Coronary artery (tissue), 2 donors: ENCODE data around the gene RPS6KA2.

Experiments used
- DNase-seq: peaks from one replicate; pipeline ENCODE4 v3.0.0-alpha.2; 2017; ENCODE audit warnings: low spot score
- H3K27ac ChIP-seq, 2 donors: fragments of 200-600 bp; sonication (generic); one replicate each; pipeline ENCODE4 v1.5.1; 2016 to 2019
- H3K4me3 ChIP-seq: fragments of 200-600 bp; sonication (generic); 2 replicates; pipeline ENCODE4 v1.5.1; 2016; ENCODE audit warnings: mild to moderate bottlenecking, moderate library complexity
- TF ChIP-seq, protein P1 (sequence below): fragments of 200-600 bp; sonication (generic); IDR thresholded peaks from one replicate; pipeline ENCODE4 v1.5.1; 2019; ENCODE audit warnings: antibody characterized with exemption

Gene RPS6KA2

GRCh38 chr6:166615059-166615770 is 11.8 kb downstream of the RPS6KA2 start:
- TF ChIP-seq, protein P1, sequence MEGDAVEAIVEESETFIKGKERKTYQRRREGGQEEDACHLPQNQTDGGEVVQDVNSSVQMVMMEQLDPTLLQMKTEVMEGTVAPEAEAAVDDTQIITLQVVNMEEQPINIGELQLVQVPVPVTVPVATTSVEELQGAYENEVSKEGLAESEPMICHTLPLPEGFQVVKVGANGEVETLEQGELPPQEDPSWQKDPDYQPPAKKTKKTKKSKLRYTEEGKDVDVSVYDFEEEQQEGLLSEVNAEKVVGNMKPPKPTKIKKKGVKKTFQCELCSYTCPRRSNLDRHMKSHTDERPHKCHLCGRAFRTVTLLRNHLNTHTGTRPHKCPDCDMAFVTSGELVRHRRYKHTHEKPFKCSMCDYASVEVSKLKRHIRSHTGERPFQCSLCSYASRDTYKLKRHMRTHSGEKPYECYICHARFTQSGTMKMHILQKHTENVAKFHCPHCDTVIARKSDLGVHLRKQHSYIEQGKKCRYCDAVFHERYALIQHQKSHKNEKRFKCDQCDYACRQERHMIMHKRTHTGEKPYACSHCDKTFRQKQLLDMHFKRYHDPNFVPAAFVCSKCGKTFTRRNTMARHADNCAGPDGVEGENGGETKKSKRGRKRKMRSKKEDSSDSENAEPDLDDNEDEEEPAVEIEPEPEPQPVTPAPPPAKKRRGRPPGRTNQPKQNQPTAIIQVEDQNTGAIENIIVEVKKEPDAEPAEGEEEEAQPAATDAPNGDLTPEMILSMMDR = no peak
- H3K27ac ChIP-seq = peak overlapping the region in 1 of 2 donors; percentile 49

GRCh38 chr6:166614589-166614988 is 12.5 kb downstream of the RPS6KA2 start:
- peak overlapping the region in 1 of 2 donors; percentile 24 for H3K27ac ChIP-seq
- DNase-seq = no peak
- TF ChIP-seq, protein P1 = no peak
- H3K4me3 ChIP-seq = no peak overlapping the region

More at GRCh38 chr6:166615059-166615770, 11.8 kb downstream of the RPS6KA2 start:
- H3K4me3 ChIP-seq = no peak overlapping the region
- no peak for DNase-seq

GRCh38 chr6:166614171-166614583 is 12.9 kb downstream of the RPS6KA2 start:
- TF ChIP-seq, protein P1 = no peak
- Histone ChIP-seq H3K4me3 (no peak overlapping the region), H3K27ac (peak overlapping the region in 1 of 2 donors; percentile 24)
- DNase-seq = no peak

- TF ChIP-seq, protein P1 = no peak
- H3K4me3 ChIP-seq = no peak overlapping the region
- no peak overlapping the region for H3K27ac ChIP-seq
- no peak for DNase-seq
Observed at GRCh38 chr6:166613027-166613426, 14.0 kb downstream of the RPS6KA2 start.

DNA sequence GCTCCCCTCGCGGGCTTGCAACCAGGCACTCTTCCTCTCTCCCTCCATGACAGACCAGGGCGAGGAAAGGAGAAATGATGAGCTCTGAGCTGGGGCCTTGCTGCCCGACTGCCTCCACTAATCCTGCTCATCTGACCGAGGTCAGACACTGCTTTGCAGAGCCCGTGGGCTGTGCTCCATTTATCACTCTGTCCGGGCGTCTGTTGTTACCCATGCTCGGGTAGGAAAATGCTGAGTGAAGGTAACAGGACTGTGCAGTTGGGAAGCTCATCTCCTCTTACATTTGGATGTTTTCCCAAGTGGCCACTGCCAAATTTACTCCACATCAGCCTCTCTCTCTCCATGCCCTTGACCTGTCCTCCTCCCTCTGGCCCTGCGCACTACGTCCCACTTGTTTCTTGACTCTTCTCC is 14.6 kb downstream of the RPS6KA2 start:
- DNase-seq = no peak
- Histone ChIP-seq H3K27ac (no peak overlapping the region), H3K4me3 (no peak overlapping the region)
- TF ChIP-seq, protein P1 = no peak

DNA sequence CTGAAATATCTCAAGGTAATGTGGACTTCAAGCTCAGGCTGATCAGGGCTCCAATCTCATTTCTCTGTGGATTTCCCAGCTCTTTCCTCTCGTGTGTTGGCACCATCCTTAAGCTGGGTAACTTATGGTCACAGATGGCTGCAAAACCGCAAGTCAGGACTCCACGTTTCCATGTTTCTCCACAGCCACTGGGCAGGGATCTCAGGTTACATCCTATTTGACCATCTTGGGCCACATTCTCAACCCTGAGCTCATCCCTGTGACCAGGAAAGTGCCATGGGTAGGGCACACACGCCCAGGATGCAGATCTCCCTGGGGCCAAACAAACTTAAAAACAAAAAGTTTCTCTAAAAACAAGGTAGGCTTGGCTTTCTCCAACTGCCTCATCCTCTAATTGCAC is 15.4 kb downstream of the RPS6KA2 start:
- Histone ChIP-seq H3K4me3 (no peak overlapping the region), H3K27ac (no peak overlapping the region)
- TF ChIP-seq, protein P1 = no peak
- DNase-seq = no peak

DNA sequence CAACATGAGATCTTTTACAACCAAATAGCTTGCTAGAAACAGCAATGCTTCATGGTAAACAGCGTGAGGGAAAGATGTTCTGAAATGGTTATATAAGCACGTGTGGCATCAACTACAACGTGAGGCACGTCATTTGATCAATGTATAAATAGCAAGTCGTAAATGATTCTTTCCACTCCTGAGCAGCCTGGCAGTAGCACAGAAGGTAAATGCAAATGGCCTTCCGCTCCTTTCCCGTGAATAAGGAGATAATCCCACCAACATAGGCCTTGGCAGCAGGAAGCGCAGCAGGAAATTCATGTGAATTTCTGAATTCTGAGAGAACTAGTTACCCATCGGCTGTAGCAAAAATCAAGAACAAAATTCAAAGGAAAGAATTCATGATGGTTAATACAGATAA is 17.0 kb downstream of the RPS6KA2 start:
- no peak for DNase-seq
- H3K27ac ChIP-seq = no peak overlapping the region

More for the DNA sequence above, 17.0 kb downstream of the RPS6KA2 start:
- TF ChIP-seq, protein P1 = no peak
- H3K4me3 ChIP-seq = no peak overlapping the region
